ENCODE data around the gene PRKAR1B.
"Not testable (repeated sequence)": the region's sequence is repeated elsewhere in the genome, so short reads cannot be mapped to it uniquely, and the experiment has no call there.

Gene PRKAR1B

GRCh38 chr7:611837-612236 is 115.2 kb downstream of the PRKAR1B start:
- H3K4me3 Mint-ChIP-seq; H3K36me3 Mint-ChIP-seq (ENCODE audit: low read depth); H3K27me3 Mint-ChIP-seq; H3K27ac Mint-ChIP-seq; H3K9me3 Mint-ChIP-seq; intact Hi-C loops (cut with micrococcal nuclease): not testable (repeated sequence)
- H3K4me1 Mint-ChIP-seq (ENCODE audit: low read depth) = peaks cover 28% of the 10 kb centered on the region

GRCh38 chr7:611281-611810 is 115.7 kb downstream of the PRKAR1B start:
- intact Hi-C loops (cut with micrococcal nuclease) = no loop called here
- H3K27me3 Mint-ChIP-seq = peaks cover 4% of the 10 kb centered on the region
- no peaks in the 10 kb centered on the region for H3K9me3 Mint-ChIP-seq
- H3K4me3 Mint-ChIP-seq = no peak overlapping the region
- H3K27ac Mint-ChIP-seq = peak overlapping the region; percentile 73
- no peaks in the 10 kb centered on the region for H3K36me3 Mint-ChIP-seq (ENCODE audit: low read depth)
- H3K4me1 Mint-ChIP-seq (ENCODE audit: low read depth) = peaks cover 28% of the 10 kb centered on the region

- Mint-ChIP-seq H3K4me1 (ENCODE audit: low read depth) (peaks cover 28% of the 10 kb centered on the region), H3K4me3 (no peak overlapping the region)
- intact Hi-C loops (cut with micrococcal nuclease) = no loop called here
These were observed 116.4 kb downstream of the PRKAR1B start for GRCh38 chr7:610531-611280.

GRCh38 chr7:610141-610530 is 116.9 kb downstream of the PRKAR1B start:
- H3K9me3 Mint-ChIP-seq = no peaks in the 10 kb centered on the region
- peaks cover 32% of the 10 kb centered on the region for H3K4me1 Mint-ChIP-seq (ENCODE audit: low read depth)
- peaks cover 4% of the 10 kb centered on the region for H3K27me3 Mint-ChIP-seq
- H3K36me3 Mint-ChIP-seq (ENCODE audit: low read depth) = no peaks in the 10 kb centered on the region
- H3K4me3 Mint-ChIP-seq = no peak overlapping the region
- H3K27ac Mint-ChIP-seq = peak overlapping the region; percentile 73
- intact Hi-C loops (cut with micrococcal nuclease) = no loop called here

More at GRCh38 chr7:610531-611280, 116.4 kb downstream of the PRKAR1B start:
- Mint-ChIP-seq H3K27ac (peak overlapping the region; percentile 73), H3K27me3 (peaks cover 4% of the 10 kb centered on the region), H3K36me3 (ENCODE audit: low read depth) (no peaks in the 10 kb centered on the region), H3K9me3 (no peaks in the 10 kb centered on the region)

- intact Hi-C loops (cut with micrococcal nuclease) = no loop called here
- Mint-ChIP-seq H3K27me3 (peaks cover 4% of the 10 kb centered on the region), H3K36me3 (ENCODE audit: low read depth) (no peaks in the 10 kb centered on the region), H3K4me3 (no peak overlapping the region), H3K4me1 (ENCODE audit: low read depth) (peaks cover 40% of the 10 kb centered on the region), H3K9me3 (no peaks in the 10 kb centered on the region), H3K27ac (no peak overlapping the region)
These were observed 117.7 kb downstream of the PRKAR1B start for GRCh38 chr7:609365-609764.

DNA sequence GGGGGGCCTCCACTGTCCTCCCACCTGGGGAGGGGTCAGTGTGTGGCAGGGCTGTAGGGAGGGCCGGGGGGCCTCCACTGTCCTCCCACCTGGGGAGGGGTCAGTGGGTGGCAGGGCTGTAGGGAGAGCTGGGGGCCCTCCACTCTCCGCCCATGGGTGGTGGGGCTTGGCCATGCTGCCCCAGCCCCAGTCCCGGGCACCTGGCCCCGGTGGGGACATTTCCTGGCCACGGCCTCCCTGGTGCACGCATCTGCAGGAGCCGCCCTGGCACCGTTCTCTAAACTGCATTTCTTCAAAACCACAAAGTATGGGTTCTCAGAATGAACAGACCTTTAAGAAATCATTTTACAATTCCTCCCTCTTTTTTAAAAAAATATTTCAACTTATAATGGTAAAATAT is 118.1 kb downstream of the PRKAR1B start:
- Mint-ChIP-seq H3K4me1 (ENCODE audit: low read depth) (peaks cover 44% of the 10 kb centered on the region), H3K4me3 (no peak overlapping the region), H3K9me3 (no peaks in the 10 kb centered on the region), H3K27me3 (peaks cover 4% of the 10 kb centered on the region), H3K27ac (no peak overlapping the region), H3K36me3 (ENCODE audit: low read depth) (no peaks in the 10 kb centered on the region)
- intact Hi-C loops (cut with micrococcal nuclease) = no loop called here

GRCh38 chr7:608361-608760 is 118.7 kb downstream of the PRKAR1B start:
- intact Hi-C loops (cut with micrococcal nuclease) = no loop called here
- no peak overlapping the region for H3K4me3 Mint-ChIP-seq

DNA sequence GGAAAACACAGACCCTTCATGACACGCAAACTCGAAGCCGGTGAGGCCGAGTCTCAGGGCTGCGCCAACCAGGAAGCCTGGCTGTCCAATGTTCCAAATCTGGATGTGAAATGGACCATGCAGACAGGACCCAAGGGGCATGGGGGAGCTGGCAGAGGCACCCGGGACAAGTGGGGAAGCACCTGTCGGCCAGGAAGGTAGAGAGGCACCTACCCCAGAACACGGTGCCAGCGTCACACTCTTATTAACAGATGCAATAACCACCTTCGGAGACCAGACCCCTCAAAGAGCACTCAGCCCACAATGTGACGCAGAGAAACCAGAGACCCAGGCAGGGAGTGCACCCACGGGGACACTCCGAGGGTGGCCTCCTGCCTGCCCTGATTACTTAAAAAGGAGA is 119.1 kb downstream of the PRKAR1B start:
- no peaks in the 10 kb centered on the region for H3K9me3 Mint-ChIP-seq

More at GRCh38 chr7:608361-608760, 118.7 kb downstream of the PRKAR1B start:
- Mint-ChIP-seq H3K4me1 (ENCODE audit: low read depth) (peaks cover 50% of the 10 kb centered on the region), H3K27ac (peak overlapping the region; percentile 73), H3K9me3 (no peaks in the 10 kb centered on the region), H3K27me3 (peaks cover 4% of the 10 kb centered on the region), H3K36me3 (ENCODE audit: low read depth) (no peaks in the 10 kb centered on the region)

GRCh38 chr7:605661-606450 is 121.2 kb downstream of the PRKAR1B start:
- Mint-ChIP-seq H3K27ac (peak overlapping the region; percentile 100), H3K9me3 (no peaks in the 10 kb centered on the region), H3K27me3 (peaks cover 3% of the 10 kb centered on the region), H3K4me3 (no peak overlapping the region), H3K4me1 (ENCODE audit: low read depth) (peaks cover 67% of the 10 kb centered on the region), H3K36me3 (ENCODE audit: low read depth) (no peaks in the 10 kb centered on the region)
- intact Hi-C loops (cut with micrococcal nuclease) = no loop called here

More for the DNA sequence above, 119.1 kb downstream of the PRKAR1B start:
- Mint-ChIP-seq H3K4me1 (ENCODE audit: low read depth) (peaks cover 54% of the 10 kb centered on the region), H3K27me3 (peaks cover 4% of the 10 kb centered on the region), H3K4me3 (no peak overlapping the region), H3K27ac (peak overlapping the region; percentile 73), H3K36me3 (ENCODE audit: low read depth) (no peaks in the 10 kb centered on the region)
- intact Hi-C loops (cut with micrococcal nuclease) = no loop called here

DNA sequence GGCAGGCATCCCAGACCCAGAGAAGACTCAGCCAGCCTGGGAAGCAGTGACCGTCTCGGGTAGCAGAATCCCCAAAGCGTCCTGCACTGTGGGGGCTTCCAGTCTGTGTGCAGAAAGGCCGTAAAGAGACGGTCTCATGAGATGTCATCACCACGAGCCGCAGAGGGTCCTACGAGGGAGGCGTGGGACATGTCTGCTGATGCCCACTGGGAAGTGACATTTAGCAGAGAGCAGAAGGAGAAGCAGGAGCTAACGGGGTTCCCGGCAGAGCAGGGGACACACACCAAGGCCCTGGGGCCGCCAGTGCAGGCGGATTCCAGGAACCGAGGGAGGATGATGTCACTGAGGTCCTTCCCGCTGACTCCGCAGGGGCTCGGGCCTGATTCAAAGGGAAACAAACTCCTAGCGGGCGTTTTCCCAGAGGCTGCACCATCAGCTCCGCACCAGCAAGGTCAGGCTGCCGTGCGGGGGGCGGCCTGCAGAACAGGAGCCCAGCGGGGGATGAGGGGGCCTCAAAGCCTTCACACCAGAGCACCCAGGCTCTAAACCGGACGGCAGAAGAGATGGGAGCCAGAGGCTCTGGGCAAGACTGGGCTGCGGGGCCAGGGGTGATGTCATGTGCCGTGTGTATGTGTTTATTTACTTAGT is 122.1 kb downstream of the PRKAR1B start:
- Mint-ChIP-seq H3K27me3 (peaks cover 4% of the 10 kb centered on the region), H3K27ac (peak overlapping the region; percentile 100), H3K9me3 (no peaks in the 10 kb centered on the region), H3K4me3 (peak overlapping the region; percentile 79), H3K36me3 (ENCODE audit: low read depth) (no peaks in the 10 kb centered on the region), H3K4me1 (ENCODE audit: low read depth) (peaks cover 65% of the 10 kb centered on the region)
- intact Hi-C loops (cut with micrococcal nuclease) = no loop called here

DNA sequence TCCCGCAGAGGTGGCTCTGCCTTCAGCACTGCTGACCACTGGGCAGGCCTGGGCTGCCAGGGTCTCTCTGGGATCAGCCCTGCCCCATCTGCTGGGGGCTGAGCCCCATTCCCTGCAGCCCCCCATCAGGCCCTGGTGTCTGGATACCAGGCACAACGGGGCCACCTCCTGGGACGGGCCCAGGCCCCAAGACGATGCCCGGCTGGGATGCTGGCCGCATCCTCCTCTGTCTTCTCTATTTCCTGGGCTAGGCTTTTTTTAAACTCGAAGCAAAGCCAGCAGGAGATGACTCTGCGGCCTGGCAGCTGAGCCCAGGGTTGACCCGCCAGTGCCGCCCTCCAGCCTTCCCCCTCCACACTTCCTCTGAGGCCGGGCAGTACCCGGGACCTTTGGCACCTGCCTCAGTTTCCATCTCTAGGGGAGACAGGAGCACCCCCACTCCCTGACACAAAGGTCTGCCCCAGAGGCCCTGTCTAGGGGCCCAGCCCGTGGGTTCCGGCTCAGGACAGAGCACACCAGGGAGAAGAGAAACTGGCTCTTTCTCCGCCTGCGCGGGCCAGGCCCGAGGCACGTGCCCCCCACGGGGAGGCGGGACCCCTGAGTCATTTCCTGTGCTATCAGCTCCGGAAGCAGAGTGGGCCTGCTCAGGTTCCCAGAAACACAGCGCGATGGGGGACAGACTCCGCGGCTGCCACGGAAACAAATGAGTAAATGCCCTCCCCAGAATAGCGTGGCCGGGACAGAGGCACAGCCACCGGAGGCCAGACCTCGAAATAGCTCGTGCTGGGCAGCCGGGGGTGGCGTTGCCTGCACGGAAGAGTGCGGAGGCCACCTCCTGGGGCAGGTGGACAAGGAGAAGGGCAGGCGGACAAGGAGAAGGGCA is 122.8 kb downstream of the PRKAR1B start:
- Mint-ChIP-seq H3K27ac (peak overlapping the region; percentile 100), H3K9me3 (no peaks in the 10 kb centered on the region), H3K4me3 (peak overlapping the region; percentile 79), H3K4me1 (ENCODE audit: low read depth) (peaks cover 63% of the 10 kb centered on the region), H3K27me3 (peaks cover 10% of the 10 kb centered on the region), H3K36me3 (ENCODE audit: low read depth) (no peaks in the 10 kb centered on the region)
- intact Hi-C loops (cut with micrococcal nuclease) = no loop called here

DNA sequence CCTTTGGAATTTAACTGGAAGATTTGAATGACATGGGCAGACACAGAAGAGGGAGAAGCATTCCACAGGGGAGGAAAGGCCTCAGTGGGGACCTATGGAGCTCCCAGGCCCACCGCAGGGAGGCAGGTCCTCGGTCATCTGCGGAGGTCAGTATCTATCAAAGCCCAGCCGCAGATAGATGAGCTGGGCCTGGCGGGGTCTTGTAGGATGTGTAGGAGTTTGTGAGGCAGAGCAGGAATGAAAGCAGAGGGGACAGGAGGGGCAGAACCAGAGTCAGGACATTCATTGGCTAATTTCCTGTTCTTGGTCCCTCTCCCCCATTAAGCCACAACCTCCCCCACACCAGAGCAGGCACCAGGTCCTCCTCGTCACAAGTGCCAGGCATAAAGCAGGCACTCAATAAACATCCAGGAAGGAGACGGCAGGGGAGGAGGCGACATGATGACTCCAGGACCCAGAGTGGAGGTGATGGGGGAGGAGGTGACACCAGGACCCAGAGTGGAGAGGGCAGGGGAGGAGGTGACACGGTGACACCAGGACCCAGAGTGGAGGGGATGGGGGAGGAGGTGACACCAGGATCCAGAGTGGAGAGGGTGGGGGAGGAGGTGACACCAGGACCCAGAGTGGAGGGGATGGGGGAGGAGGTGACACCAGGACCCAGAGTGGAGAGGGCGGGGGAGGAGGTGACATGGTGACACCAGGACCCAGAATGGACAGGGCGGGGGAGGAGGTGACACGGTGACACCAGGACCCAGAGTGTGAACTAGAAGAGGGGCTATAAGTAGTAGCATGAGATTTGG is 123.7 kb downstream of the PRKAR1B start:
- no peaks in the 10 kb centered on the region for H3K9me3 Mint-ChIP-seq
- intact Hi-C loops (cut with micrococcal nuclease) = no loop called here
- no peaks in the 10 kb centered on the region for H3K36me3 Mint-ChIP-seq (ENCODE audit: low read depth)
- peaks cover 17% of the 10 kb centered on the region for H3K27me3 Mint-ChIP-seq
- H3K4me3 Mint-ChIP-seq = peak overlapping the region; percentile 60
- peaks cover 60% of the 10 kb centered on the region for H3K4me1 Mint-ChIP-seq (ENCODE audit: low read depth)
- H3K27ac Mint-ChIP-seq = peak overlapping the region; percentile 100

Data from dendritic cell treated with granulocyte-macrophage colony-stimulating factor and Interleukin-4, amounts not matched to agents 40 ng/mL and 50 ng/mL, for 4 days (primary cell).